Brain microvascular endothelial cell (primary cell): ENCODE measurements around the gene DEAF1.
"Not testable (repeated sequence)": the region's sequence is repeated elsewhere in the genome, so short reads cannot be mapped to it uniquely, and the experiment has no call there.

Experiments used
- DNase-seq: peaks from one replicate; pipeline ENCODE4 v3.0.0-alpha.2; 2020
- H3K27ac ChIP-seq: fragments of 250-450 bp; sonication (Bioruptor Pico); 2 replicates; pipeline ENCODE4 v1.5.1; 2020; ENCODE audit warnings: mild to moderate bottlenecking, moderate library complexity
- H3K27me3 ChIP-seq: fragments of 250-450 bp; sonication (Bioruptor Pico); replicated peaks from 2 replicates; pipeline ENCODE4 v1.5.1; 2020; ENCODE audit warnings: mild to moderate bottlenecking
- H3K36me3 ChIP-seq: fragments of 250-450 bp; sonication (Bioruptor Pico); replicated peaks from 2 replicates; pipeline ENCODE4 v1.5.1; 2020; ENCODE audit warnings: mild to moderate bottlenecking
- H3K4me3 ChIP-seq: 2 replicates; pipeline ENCODE4 v1.5.1; 2011; ENCODE audit warnings: low read depth, mild to moderate bottlenecking, control low read depth, low read length, moderate library complexity
- CTCF ChIP-seq: IDR thresholded peaks from 2 replicates; pipeline ENCODE4 v1.5.1; 2011; ENCODE audit warnings: low read depth, mild to moderate bottlenecking, moderate library complexity, low read length, control low read depth, inconsistent platforms; ENCODE audit errors: missing control alignments
- in situ Hi-C: cut with HindIII; loops from 2 replicates; pipeline ENCODE4 v1.10.0; 2017; ENCODE audit warnings: low sequenced_read_pairs, low pct_ligation_motif_present

The DEAF1 gene

GRCh38 chr11:694563-695287 is at the start of gene DEAF1:
Gene DEAF1, minus strand, starts transcription at chr11:695222. Its CDS starts 175 bp downstream, at chr11:695047.
- peak; percentile 95 for DNase-seq
- Histone ChIP-seq H3K27me3 (no peaks in the 10 kb centered on the region), H3K4me3 (peak within 1 kb of the TSS; percentile 77), H3K36me3 (peaks cover 2% of the 10 kb centered on the region), H3K27ac (peak within 1 kb of the TSS; percentile 99)
- no peak for TF ChIP-seq CTCF
- in situ Hi-C loops: no loop called here

GRCh38 chr11:742571-743201 is 47.7 kb upstream of the DEAF1 start:
- Histone ChIP-seq H3K36me3 (peaks cover 2% of the 10 kb centered on the region), H3K27ac (no peak overlapping the region), H3K27me3 (no peaks in the 10 kb centered on the region), H3K4me3 (no peak overlapping the region)
- in situ Hi-C loops: no loop called here
- DNase-seq: no peak
- no peak for TF ChIP-seq CTCF

- H3K4me3 ChIP-seq: no peak overlapping the region
- no peak for TF ChIP-seq CTCF
- in situ Hi-C loops: no loop called here
- DNase-seq: no peak
- H3K36me3 ChIP-seq: no peaks in the 10 kb centered on the region
- H3K27ac ChIP-seq: no peak overlapping the region
- H3K27me3 ChIP-seq: no peaks in the 10 kb centered on the region
These were observed 47.1 kb upstream of the DEAF1 start for GRCh38 chr11:742156-742546.

- H3K27me3 ChIP-seq, H3K27ac ChIP-seq, in situ Hi-C loops, H3K4me3 ChIP-seq, H3K36me3 ChIP-seq, DNase-seq: not testable (repeated sequence)
These were observed 42.9 kb upstream of the DEAF1 start for GRCh38 chr11:737899-738298.

GRCh38 chr11:737366-737765 is 42.3 kb upstream of the DEAF1 start:
- no peak for TF ChIP-seq CTCF
- no peaks in the 10 kb centered on the region for H3K36me3 ChIP-seq
- H3K4me3 ChIP-seq: no peak overlapping the region
- in situ Hi-C loops: no loop called here
- no peak overlapping the region for H3K27ac ChIP-seq
- no peak for DNase-seq
- H3K27me3 ChIP-seq: no peaks in the 10 kb centered on the region

GRCh38 chr11:734541-734940 is 39.5 kb upstream of the DEAF1 start:
- H3K36me3 ChIP-seq, in situ Hi-C loops, DNase-seq: not testable (repeated sequence)

More at GRCh38 chr11:734541-734940, 39.5 kb upstream of the DEAF1 start:
- not testable (repeated sequence) for H3K27ac ChIP-seq, H3K27me3 ChIP-seq, H3K4me3 ChIP-seq
